ENCODE measurements around the gene MSANTD4.
A peak's percentile ranks its signal among the peaks of the same experiment; 100 is the strongest.
"Not testable (repeated sequence)": the region's sequence is repeated elsewhere in the genome, so short reads cannot be mapped to it uniquely, and the experiment has no call there.

The MSANTD4 gene

DNA sequence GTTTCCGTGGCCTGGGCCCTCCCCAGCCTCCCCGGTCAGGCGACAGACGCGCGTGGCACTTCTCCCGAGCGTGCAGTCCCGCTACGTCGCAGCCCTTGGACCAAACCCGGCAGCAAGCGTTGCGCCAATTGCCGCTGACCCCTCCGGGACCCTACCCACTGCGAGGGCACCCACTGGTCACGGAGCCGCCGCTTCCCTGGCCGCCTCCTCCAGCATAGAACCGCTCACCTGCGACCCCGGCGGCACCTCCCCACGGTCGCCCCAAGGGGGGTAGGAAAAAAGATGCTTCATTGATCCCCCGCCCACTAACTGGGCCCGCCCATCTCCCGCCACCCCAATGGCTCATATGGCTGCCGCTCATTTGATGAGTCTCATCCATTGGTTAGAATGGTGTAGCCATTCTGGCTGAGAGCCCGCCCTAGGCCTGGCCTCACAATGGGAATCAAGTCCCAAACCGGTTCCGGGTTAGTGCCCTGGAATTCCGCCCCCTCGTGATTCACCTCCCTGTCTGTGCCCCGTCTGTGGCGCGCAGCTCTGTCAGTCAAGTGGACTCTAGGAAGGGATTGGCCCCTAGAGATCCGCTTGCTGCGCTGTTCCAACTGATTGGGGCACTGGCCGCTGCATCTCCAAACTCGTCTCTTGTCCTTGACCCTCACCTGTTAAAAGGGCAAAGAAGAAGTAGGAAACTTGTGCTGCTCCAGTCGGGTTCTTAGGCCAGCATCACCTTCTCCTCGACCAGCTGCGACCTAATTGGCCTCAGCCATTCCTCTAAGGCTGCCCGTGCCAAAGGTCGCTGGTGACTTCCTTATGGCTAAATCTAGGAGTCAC, at the start of gene MSANTD4:
TSS of gene MSANTD4 (minus strand) at position 274 of the 828 bp plus-strand sequence. CDS start 11,323 bp downstream, outside the sequence.
- FAIRE-seq = peak; percentile 99
- peak; percentile 85 for DNase-seq (ENCODE audit: insufficient read length, low spot score)

GRCh38 chr11:106070606-106071005, 48.6 kb upstream of the MSANTD4 start:
- FAIRE-seq = no peak

DNA sequence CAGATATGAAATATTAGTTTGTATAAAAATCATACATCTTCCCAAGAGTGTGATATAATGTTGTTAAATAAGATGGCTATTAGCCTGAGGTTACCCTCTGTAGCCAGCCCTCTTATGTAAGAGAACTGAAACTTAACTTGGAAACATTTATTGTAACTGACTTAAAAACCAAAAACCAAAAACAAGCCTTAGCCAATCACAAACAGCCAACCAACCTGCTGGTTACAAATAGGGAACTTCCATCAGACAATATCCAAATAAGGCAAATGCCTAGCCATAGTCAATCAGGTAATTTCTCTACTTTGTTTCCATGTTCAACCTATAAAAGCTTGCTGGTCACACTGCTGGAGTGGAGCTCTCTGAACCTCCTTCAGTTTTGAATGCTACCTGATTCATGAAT, 41.0 kb upstream of the MSANTD4 start:
- no peak for FAIRE-seq
- no peak for DNase-seq (ENCODE audit: insufficient read length, low spot score)

More at GRCh38 chr11:106070606-106071005, 48.6 kb upstream of the MSANTD4 start:
- DNase-seq (ENCODE audit: insufficient read length, low spot score) = no peak

- FAIRE-seq (no peak), DNase-seq (ENCODE audit: insufficient read length, low spot score) (no peak)
Measured at GRCh38 chr11:106061954-106062949, 40.2 kb upstream of the MSANTD4 start.

DNA sequence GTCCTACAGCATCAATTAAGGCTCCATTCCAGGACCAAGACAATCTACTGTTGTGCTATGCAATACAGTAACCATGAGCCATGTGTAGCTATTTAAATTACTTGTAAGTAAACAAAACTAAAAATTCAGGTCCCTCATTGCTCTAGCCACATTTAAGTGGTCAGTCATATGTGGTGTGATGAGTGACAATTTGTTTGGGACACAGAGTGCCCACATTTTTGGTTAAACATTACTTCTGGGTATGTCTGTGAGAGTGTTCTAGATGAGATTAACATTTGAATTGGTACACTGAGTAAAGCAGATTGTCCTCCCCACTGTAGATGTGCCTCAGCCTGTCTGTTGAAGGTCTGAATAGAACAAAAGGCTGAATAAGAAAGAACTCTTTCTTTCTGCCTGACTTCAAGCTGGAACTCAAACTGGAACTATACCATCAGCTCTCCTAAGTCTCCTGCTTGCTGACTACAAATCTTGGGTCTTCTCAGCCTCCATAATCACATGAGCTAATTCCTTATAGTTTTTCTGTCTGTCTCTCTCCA, 39.3 kb upstream of the MSANTD4 start:
- DNase-seq (ENCODE audit: insufficient read length, low spot score) (no peak), FAIRE-seq (no peak)

GRCh38 chr11:106059617-106060016, 37.6 kb upstream of the MSANTD4 start:
- DNase-seq (ENCODE audit: insufficient read length, low spot score) (no peak), FAIRE-seq (no peak)

- not testable (repeated sequence) for FAIRE-seq; DNase-seq (ENCODE audit: insufficient read length, low spot score)
Measured at GRCh38 chr11:106058377-106058776, 36.3 kb upstream of the MSANTD4 start.

DNA sequence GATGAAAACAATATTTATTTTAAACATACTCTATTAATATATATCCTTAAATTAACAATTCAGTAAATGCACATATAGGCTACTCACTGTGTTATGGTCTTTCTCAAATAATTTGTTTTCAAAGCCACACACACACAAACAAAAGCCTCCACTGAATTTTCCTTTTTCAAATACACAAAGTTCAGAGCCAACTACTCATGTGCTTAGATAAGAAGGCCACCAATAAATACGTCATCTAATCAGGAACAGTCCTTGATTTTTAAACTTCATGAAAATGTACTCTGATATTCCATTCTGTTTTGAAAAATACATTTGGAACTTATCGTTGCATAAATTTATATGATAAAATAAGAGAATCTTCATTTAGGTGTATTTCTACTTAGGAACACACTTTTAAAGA, 29.1 kb upstream of the MSANTD4 start:
- DNase-seq (ENCODE audit: insufficient read length, low spot score) (no peak), FAIRE-seq (no peak)

GRCh38 chr11:106049727-106050476, 27.9 kb upstream of the MSANTD4 start:
- no peak for FAIRE-seq
- DNase-seq (ENCODE audit: insufficient read length, low spot score) = no peak

GRCh38 chr11:106047631-106048030, 25.6 kb upstream of the MSANTD4 start:
- no peak for DNase-seq (ENCODE audit: insufficient read length, low spot score)
- FAIRE-seq = no peak

DNA sequence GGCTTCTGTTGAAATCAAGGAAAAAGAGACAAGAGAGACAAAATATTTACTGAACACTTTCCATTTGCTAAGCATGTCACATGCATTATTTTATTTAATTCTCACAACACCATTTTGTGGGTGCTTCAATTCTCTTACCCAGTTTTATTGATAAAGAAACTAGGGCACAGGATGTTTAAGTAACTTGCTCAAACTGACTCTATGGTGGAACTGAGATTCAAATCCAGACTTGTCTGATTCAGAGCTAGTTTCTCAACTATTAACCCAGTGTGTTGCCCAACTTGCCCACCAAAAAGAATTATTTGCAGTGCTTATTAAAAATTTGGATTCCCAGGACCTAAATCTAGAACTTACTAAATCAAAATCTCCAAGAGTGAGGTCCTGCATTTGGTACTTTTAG, 21.5 kb upstream of the MSANTD4 start:
- no peak for DNase-seq (ENCODE audit: insufficient read length, low spot score)
- no peak for FAIRE-seq

- DNase-seq (ENCODE audit: insufficient read length, low spot score) (no peak), FAIRE-seq (no peak)
Measured at GRCh38 chr11:106032861-106033260, 10.8 kb upstream of the MSANTD4 start.

GRCh38 chr11:106031936-106032335, 9.9 kb upstream of the MSANTD4 start:
- no peak for FAIRE-seq
- DNase-seq (ENCODE audit: insufficient read length, low spot score) = no peak

DNA sequence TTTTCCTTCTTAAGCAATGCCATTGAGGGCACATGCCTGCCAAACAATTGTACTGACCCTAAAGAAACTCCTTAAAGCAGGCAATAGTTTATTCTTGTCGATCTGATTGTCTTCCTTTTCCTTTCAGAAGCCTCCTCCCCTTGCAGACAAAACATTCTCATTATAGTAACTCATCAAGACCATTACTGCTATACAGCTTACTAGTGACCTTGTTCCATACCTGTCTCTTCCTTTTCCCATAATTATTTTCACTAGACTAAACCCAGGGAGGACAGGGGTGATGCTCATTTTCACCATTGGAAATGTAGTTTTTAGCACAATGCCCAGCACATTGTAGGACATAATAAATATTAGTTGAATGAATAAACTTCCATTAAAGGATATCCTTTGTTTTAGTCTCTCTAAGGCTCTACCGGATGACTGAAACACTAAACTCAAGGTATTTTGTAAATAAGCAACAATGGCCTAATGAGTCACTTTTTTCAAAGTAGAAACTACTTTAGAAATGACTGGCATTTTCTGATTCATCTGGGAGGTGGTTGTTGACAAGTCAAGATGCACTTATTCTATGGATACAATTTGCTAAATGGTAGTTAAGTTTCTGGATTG, 9.3 kb upstream of the MSANTD4 start:
- no peak for DNase-seq (ENCODE audit: insufficient read length, low spot score)
- FAIRE-seq = no peak

- FAIRE-seq (peak; percentile 52), DNase-seq (ENCODE audit: insufficient read length, low spot score) (no peak)
Measured at GRCh38 chr11:106030609-106031008, 8.6 kb upstream of the MSANTD4 start.

DNA sequence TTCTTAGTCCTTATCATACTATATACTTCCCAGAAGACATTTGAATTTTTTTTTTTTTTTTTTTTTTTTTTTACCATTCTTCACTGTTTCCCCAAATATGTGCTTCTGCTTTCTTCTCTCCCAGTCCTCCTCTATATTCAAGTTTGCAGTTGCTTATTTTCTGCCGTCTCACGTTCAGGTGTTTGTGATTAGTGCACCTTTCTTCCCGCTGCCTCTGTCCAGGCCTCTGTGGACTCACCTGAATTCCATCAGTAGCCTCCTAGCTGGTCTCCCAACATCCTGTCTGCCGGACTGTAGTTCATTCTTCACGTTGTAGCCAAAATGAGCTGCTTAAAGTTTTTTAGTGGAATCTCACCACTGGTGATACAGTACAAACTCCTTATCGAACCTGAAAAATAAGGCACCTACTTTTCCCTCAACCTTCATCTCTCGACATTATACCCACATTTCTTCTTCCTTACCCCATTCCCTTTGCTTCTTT, 795 bp upstream of the MSANTD4 start:
- no peak for FAIRE-seq
- no peak for DNase-seq (ENCODE audit: insufficient read length, low spot score)

DNA sequence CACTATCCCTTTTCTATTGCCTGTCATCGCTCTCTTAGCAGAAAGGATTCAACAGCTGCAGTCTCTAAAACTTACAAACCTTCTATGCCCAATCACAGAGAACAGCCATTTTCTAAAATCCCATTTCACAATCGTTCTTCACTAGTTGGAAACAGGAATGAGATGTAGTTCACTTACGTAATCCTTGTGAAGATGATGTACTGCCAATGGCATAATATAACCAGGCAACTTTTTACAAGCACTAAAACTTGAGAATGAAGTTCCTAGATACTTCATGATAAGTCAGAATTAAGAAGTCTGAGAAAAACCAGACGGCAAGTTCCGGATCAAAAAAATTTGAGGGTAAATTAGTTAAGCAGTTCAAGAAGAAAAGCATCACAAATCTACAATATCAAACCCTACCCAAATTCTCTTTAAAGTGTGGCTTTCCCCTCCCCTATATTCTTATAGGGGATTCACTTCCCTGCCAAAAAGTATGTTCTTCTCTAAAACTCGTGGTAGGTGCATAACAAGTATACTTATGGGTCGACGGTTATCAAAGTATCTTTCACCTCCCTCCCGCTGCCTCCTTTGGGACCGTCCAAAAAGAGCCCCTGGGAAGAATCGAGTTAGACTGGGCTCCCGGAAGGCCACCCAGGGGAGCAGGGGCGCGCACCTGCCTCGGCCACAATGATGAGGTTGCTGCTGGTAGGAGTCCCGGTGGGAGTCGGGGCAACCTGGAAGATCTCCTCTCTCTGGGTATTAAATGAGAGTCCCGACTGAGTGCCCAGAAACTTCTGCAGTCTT, 666 bp downstream of the MSANTD4 start:
- DNase-seq (ENCODE audit: insufficient read length, low spot score) = no peak
- peak; percentile 58 for FAIRE-seq

- FAIRE-seq = no peak
- no peak for DNase-seq (ENCODE audit: insufficient read length, low spot score)
Measured at GRCh38 chr11:106017093-106017492, 4.9 kb downstream of the MSANTD4 start.

DNA sequence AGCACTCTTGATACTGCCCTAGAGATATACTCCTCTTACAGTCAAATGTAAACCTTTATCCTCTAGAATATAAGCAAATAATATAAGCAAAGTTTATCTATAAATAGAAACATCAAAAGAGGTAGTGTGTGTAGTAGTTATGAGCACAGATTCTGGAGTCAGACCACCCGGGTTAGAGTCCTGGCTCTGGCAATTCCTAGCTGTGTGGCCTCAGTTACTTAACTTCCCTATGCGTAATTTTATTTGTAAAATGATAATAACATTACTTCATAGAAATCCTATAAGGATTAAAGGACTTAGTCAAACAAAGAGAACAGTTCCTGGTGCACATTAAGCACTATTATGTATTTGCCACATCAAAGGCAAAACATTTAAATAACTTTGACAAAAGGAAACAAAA, 7.0 kb downstream of the MSANTD4 start:
- no peak for DNase-seq (ENCODE audit: insufficient read length, low spot score)
- no peak for FAIRE-seq

Measured in GM19239 (cell line).